GM06990 (cell line): ENCODE results near the gene SOX5.

Experiments
- DNase-seq: peaks from one replicate; pipeline ENCODE4 v3.0.0-alpha.2; 2011; ENCODE audit not compliant: insufficient read length; ENCODE audit errors: extremely low read depth
- H3K27me3 ChIP-seq: replicated peaks from 2 replicates; pipeline ENCODE4 v1.6.0; 2011; ENCODE audit warnings: low read length; ENCODE audit not compliant: control insufficient read depth, insufficient read depth
- H3K36me3 ChIP-seq: 2 replicates; pipeline ENCODE4 v1.5.1; 2011; ENCODE audit warnings: low read length; ENCODE audit not compliant: control insufficient read depth, insufficient read depth
- H3K4me3 ChIP-seq: replicated peaks from 2 replicates; pipeline ENCODE4 v1.5.1; 2011; ENCODE audit warnings: low read depth, mild to moderate bottlenecking, control low read depth, low read length
- CTCF ChIP-seq: IDR thresholded peaks from 2 replicates; pipeline ENCODE4 v1.5.1; 2011; ENCODE audit warnings: low read length, control low read depth, mild to moderate bottlenecking, inconsistent platforms; ENCODE audit not compliant: insufficient read depth, poor library complexity, severe bottlenecking

Gene SOX5

GRCh38 chr12:23655112-23655511 is 294.4 kb downstream of the SOX5 start:
- H3K36me3 ChIP-seq: no peaks in the 10 kb centered on the region
- no peak for DNase-seq
- H3K4me3 ChIP-seq: no peak overlapping the region
- no peaks in the 10 kb centered on the region for H3K27me3 ChIP-seq
- TF ChIP-seq CTCF: no peak

GRCh38 chr12:23648546-23648945 is 300.9 kb downstream of the SOX5 start:
- no peak for DNase-seq
- no peak overlapping the region for H3K4me3 ChIP-seq
- no peaks in the 10 kb centered on the region for H3K27me3 ChIP-seq
- no peaks in the 10 kb centered on the region for H3K36me3 ChIP-seq
- TF ChIP-seq CTCF: no peak

- no peaks in the 10 kb centered on the region for H3K36me3 ChIP-seq
- TF ChIP-seq CTCF: no peak
- DNase-seq: no peak
- H3K4me3 ChIP-seq: no peak overlapping the region
- H3K27me3 ChIP-seq: no peaks in the 10 kb centered on the region
Observed at GRCh38 chr12:23640754-23641153, 308.7 kb downstream of the SOX5 start.

GRCh38 chr12:23634344-23634743 is 315.1 kb downstream of the SOX5 start:
- Histone ChIP-seq H3K27me3 (no peaks in the 10 kb centered on the region), H3K36me3 (no peaks in the 10 kb centered on the region), H3K4me3 (no peak overlapping the region)
- no peak for TF ChIP-seq CTCF
- DNase-seq: no peak

- Histone ChIP-seq H3K27me3 (no peaks in the 10 kb centered on the region), H3K4me3 (no peak overlapping the region), H3K36me3 (no peaks in the 10 kb centered on the region)
- no peak for DNase-seq
- TF ChIP-seq CTCF: no peak
Observed at GRCh38 chr12:23631786-23632377, 317.6 kb downstream of the SOX5 start.

GRCh38 chr12:23630524-23630923 is 318.9 kb downstream of the SOX5 start:
- no peak for TF ChIP-seq CTCF
- H3K36me3 ChIP-seq: no peaks in the 10 kb centered on the region
- H3K27me3 ChIP-seq: no peaks in the 10 kb centered on the region

More at GRCh38 chr12:23630524-23630923, 318.9 kb downstream of the SOX5 start:
- no peak overlapping the region for H3K4me3 ChIP-seq
- no peak for DNase-seq
